Activated T-cell treated with anti-CD3 and anti-CD28 coated beads, Interleukin-2, amount 50 U/mL, for 72 hours (primary cell): ENCODE measurements around the gene EIF5A2. TPM values are rescaled to one million over a fixed set of nuclear protein-coding genes. Genes with fewer than 3 reads are reported as not detected.
"Not testable (repeated sequence)": the region's sequence is repeated elsewhere in the genome, so short reads cannot be mapped to it uniquely, and the experiment has no call there.

Source experiments
- ATAC-seq, 2 donors: fragments of 150-1000 bp; cut with Tn5 transposase; replicated peaks in 1 of 2; 2 replicates each; pipeline ENCODE4 v1.10.0; 2021; ENCODE audit warnings: moderate library complexity in 2 of 2, mild to moderate bottlenecking in 1 of 2
- DNase-seq, 2 donors: peaks; one replicate each; pipeline ENCODE4 v3.0.0; 2021 to 2022; ENCODE audit warnings: mixed read lengths in 1 of 2
- H3K27ac Mint-ChIP-seq: one replicate; pipeline ENCODE4 v1.8.0; 2022; ENCODE audit warnings: mild to moderate bottlenecking, moderate library complexity, mixed read lengths
- H3K27me3 Mint-ChIP-seq: one replicate; pipeline ENCODE4 v1.8.0; 2022; ENCODE audit warnings: low read depth, mixed read lengths
- H3K36me3 Mint-ChIP-seq, 2 donors: one replicate each; pipeline ENCODE4 v1.8.0; 2022; ENCODE audit warnings: mixed read lengths in 2 of 2, mild to moderate bottlenecking in 1 of 2; ENCODE audit not compliant: insufficient read depth in 2 of 2
- H3K4me1 Mint-ChIP-seq: one replicate; pipeline ENCODE4 v1.8.0; 2022; ENCODE audit warnings: low read depth, mixed read lengths
- H3K4me3 Mint-ChIP-seq, 2 donors: one replicate each; pipeline ENCODE4 v1.8.0; 2022; ENCODE audit warnings: mild to moderate bottlenecking in 2 of 2, mixed read lengths in 2 of 2, moderate library complexity in 2 of 2
- H3K9me3 Mint-ChIP-seq, 2 donors: one replicate each; pipeline ENCODE4 v1.8.0; 2022; ENCODE audit warnings: mixed read lengths in 2 of 2
- total RNA-seq, 2 donors: library from RNA; stranded (reverse); gene quantifications; one replicate each; pipeline ENCODE4 v1.2.3, GENCODE V29; 2022

EIF5A2 gene
- total RNA-seq, result 1 to 10 TPM; 6.0 to 7.1 TPM

DNA sequence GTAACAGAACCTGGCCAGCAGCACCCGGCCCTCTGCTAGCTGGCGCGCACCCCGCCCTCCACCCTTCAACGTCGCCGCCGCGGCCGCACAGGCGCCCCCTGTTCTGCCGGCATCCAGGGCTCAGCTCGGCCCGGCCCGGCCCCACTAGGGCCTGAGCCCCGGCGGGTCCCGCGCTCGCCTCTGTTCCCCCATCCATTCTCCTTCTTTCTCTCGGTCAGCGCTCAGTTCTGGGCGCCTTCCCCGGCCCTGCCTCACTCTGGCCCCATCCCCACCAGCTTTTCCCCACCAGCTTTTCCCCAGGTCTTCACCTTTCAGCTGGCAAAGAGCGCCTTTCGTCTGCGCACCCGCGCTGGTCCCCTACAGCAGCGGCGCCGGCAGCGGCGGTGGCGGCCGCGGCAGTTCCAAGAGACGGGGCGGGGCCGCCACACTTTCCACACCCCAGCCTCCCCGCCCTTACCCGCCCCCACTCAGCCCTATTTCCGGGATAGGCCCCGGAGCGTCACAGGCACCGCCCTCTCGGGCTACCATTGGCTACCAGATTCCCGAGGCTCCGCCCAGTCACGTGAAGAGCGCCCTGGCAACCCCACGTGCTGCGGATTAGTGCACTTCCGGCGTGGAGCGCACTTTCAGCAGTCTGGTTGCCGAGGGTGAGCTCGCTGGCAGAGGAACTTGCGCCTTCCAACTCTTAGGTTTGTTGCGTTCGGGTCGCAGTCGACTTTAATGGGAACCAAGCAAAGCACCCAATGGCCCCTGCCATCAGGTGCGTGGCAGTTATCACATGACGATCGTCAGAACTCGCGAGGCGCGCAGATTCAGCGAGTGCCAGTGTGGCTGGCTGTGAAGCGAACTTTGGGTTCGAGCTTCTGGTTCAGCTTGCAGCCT lies at the start of gene EIF5A2:
Gene EIF5A2 (minus strand): TSS at position 403 of the 882 bp plus-strand sequence. CDS start 831 bp downstream, outside the sequence.
- Mint-ChIP-seq H3K9me3 (peaks cover 4 to 6% of the 10 kb centered on the region in 2 donors), H3K27me3 (no peaks in the 10 kb centered on the region), H3K4me3 (peak within 1 kb of the TSS; percentile 93 to 99), H3K27ac (peak within 1 kb of the TSS; percentile 96), H3K4me1 (peaks cover 17% of the 10 kb centered on the region), H3K36me3 (peaks cover 4 to 6% of the 10 kb centered on the region in 2 donors)
- DNase-seq (peak; percentile 94 to 95), ATAC-seq (peak; percentile 94 to 95)

DNA sequence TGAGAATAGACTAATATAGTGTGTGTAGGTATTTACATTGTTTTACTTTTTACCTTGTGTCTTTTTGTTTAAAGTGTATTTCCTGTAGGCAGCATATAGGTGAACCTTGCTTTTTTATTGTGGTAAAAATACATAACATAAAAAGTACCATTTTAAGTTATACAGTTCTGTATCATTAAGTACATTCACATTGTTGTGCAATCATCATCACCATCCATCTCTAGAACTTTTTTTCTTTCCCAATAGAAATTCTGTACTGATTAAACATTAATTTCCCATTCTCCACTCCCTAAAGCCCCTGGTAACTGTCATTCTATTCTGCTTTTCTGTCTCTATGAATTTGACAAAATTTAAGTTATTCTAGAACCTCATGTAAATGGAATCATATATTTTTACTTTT lies 48.2 kb upstream of the EIF5A2 start:
- ATAC-seq (no peak), DNase-seq (no peak)
- H3K27ac Mint-ChIP-seq, result no peak overlapping the region
- H3K9me3 Mint-ChIP-seq, result no peaks in the 10 kb centered on the region
- no peaks in the 10 kb centered on the region for H3K36me3 Mint-ChIP-seq
- no peaks in the 10 kb centered on the region for H3K4me1 Mint-ChIP-seq
- H3K27me3 Mint-ChIP-seq, result peaks cover 15% of the 10 kb centered on the region
- no peak overlapping the region for H3K4me3 Mint-ChIP-seq

DNA sequence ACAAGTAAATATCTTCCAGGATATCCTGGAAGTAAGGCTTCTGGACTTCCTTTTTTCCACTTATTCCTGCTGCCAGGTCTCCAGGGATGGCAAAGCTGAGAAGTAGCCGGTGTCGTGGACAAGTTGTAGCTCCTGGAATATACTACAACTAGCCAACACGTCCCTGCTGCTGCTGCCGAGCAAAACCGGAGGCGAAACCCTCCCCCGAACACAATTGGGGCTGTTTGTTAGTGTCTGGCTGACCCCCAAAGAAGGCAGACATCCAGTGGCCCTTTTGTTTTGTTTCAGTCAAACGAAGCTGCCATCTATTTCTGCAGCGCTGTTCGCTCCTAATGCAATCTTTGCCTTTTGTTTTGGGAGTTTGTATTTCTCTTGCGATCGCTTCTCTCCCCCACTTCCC lies 45.3 kb upstream of the EIF5A2 start:
- H3K27me3 Mint-ChIP-seq, result peaks cover 15% of the 10 kb centered on the region
- DNase-seq, result no peak
- H3K9me3 Mint-ChIP-seq, result no peaks in the 10 kb centered on the region
- no peak overlapping the region for H3K4me3 Mint-ChIP-seq
- no peaks in the 10 kb centered on the region for H3K4me1 Mint-ChIP-seq
- no peak for ATAC-seq
- H3K36me3 Mint-ChIP-seq, result no peaks in the 10 kb centered on the region
- H3K27ac Mint-ChIP-seq, result no peak overlapping the region

DNA sequence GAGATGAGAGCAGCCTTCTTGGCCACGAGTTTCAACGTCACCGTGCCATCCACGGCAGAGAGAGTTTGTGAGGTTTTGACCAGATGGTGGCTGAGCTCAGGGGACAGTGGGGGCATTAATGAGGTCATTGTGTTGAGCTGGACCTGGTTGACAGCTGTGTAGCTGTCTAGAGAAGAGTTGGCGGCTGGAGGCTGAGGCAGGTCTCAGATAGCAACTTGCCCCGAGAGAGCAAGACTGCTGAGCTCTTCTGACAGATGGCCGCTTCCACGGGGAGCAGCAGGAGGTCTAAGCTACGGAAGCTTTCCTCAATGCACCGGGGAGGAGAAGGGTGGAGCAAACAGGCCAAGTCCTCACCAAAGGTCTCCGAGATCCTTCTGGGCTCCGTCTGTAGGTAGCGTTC lies 44.8 kb upstream of the EIF5A2 start:
- Mint-ChIP-seq H3K4me1 (no peaks in the 10 kb centered on the region), H3K27ac (no peak overlapping the region)
- ATAC-seq, result no peak

DNA sequence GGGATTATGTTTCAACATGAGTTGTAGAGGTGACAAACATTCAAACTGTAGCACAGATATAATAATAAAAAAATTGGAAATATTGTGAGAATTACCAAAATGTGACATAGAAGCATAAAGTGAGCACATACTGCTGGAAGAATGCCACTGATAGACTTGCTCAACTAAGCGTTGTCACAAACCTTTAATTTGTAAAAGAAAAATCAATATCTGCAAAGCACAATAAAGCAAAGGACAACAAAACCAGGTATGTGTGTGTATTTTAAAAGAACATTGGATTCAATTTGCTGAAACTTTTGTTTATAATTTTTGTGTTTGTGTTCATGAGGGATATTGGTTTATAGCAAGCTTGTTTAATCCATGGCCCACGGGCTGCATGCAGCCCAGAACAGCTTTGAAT lies 40.8 kb upstream of the EIF5A2 start:
- no peak for DNase-seq
- no peak for ATAC-seq
- Mint-ChIP-seq H3K27me3 (peaks cover 20% of the 10 kb centered on the region), H3K4me1 (no peaks in the 10 kb centered on the region), H3K36me3 (no peaks in the 10 kb centered on the region), H3K4me3 (no peak overlapping the region), H3K27ac (no peak overlapping the region), H3K9me3 (no peaks in the 10 kb centered on the region)

More for the DNA sequence above, 44.8 kb upstream of the EIF5A2 start:
- Mint-ChIP-seq H3K36me3 (no peaks in the 10 kb centered on the region), H3K9me3 (no peaks in the 10 kb centered on the region), H3K27me3 (peaks cover 15% of the 10 kb centered on the region), H3K4me3 (no peak overlapping the region)
- no peak for DNase-seq

DNA sequence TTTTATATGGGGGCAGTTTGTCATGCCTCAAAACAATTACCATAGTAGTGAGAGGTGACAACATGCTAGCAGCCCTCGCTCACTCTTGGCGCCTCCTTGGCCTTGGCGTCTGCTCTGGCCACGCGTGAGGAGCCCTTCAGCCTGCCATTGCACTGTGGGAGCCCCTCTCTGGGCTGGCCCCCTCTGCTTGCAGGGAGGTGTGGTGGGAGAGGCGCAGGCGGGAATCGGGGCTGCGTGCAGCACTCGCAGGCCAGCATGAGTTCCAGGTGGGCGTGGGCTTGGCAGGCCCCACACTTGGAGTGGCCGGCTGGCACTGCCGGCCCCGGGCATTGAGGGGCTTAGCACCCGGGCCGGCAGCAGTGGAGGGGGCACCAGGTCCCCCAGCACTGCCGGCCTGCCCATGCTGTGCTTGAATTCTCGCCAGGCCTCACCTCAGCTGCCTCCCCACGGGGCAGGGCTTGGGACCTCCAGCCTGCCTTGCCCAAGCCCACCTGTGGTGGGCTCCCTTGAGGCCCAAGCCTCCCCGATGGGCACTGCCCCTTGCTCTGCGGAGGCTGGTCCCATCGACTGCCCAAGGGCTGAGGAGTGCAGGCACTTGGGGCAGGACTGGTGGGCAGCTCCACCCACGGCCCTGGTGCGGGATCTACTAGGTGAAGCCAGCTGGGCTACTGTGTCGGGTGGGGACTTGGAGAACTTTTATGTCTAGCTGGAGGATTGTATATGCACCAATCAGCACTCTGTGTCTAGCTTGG lies 38.8 kb upstream of the EIF5A2 start:
- DNase-seq, result no peak
- peaks cover 20% of the 10 kb centered on the region for H3K27me3 Mint-ChIP-seq
- ATAC-seq, result no peak
- no peaks in the 10 kb centered on the region for H3K36me3 Mint-ChIP-seq
- no peak overlapping the region for H3K4me3 Mint-ChIP-seq
- no peak overlapping the region for H3K27ac Mint-ChIP-seq
- H3K9me3 Mint-ChIP-seq, result peaks cover 0 to 2% of the 10 kb centered on the region in 2 donors
- H3K4me1 Mint-ChIP-seq, result no peaks in the 10 kb centered on the region

- Mint-ChIP-seq H3K9me3 (peaks cover 7 to 10% of the 10 kb centered on the region in 2 donors), H3K4me1 (no peaks in the 10 kb centered on the region)
These were observed 33.6 kb upstream of the EIF5A2 start for GRCh38 chr3:170942011-170942410.

DNA sequence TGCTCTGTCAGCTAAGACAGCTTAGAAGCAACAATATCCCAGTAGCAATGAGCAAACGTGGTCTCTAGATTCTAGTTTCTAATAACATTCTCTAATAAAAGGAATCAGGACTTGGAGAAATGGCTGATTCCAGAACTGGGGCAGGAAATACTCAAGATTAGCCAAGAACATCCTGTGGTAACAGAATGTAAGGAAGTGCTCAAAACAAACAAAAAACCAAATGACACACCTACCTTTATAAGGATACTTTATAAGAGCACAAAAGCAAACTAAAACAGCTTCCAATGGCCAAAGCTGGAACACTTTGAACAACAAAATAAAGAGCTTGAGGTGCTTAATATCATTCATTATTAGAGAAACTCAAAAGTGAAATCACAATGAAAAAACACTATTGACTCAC lies 33.1 kb upstream of the EIF5A2 start:
- Mint-ChIP-seq H3K36me3 (peaks cover 3 to 5% of the 10 kb centered on the region in 2 donors), H3K4me3 (no peak overlapping the region), H3K9me3 (peaks cover 7 to 10% of the 10 kb centered on the region in 2 donors), H3K27me3 (peaks cover 33% of the 10 kb centered on the region), H3K4me1 (no peaks in the 10 kb centered on the region), H3K27ac (no peak overlapping the region)
- DNase-seq (no peak), ATAC-seq (no peak)

More at GRCh38 chr3:170942011-170942410, 33.6 kb upstream of the EIF5A2 start:
- Mint-ChIP-seq H3K36me3 (peaks cover 3 to 5% of the 10 kb centered on the region in 2 donors), H3K27me3 (peaks cover 33% of the 10 kb centered on the region), H3K4me3 (no peak overlapping the region), H3K27ac (no peak overlapping the region)
- DNase-seq, result no peak
- no peak for ATAC-seq

DNA sequence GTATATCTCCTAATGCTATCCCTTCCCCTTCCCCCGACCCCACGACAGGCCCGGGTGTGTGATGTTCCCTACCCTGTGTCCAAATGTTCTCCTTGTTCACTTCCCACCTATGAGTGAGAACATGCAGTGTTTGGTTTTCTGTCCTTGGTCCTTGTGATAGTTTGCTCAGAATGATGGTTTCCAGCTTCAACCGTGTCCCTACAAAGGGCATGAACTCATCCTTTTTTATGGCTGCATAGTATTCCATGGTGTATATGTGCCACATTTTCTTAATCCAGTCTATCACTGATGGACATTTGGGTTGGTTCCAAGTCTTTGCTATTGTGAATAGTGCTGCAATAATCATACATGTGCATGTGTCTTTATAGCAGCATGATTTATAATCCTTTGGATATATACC lies 24.6 kb upstream of the EIF5A2 start:
- H3K4me3 Mint-ChIP-seq, H3K27ac Mint-ChIP-seq, H3K4me1 Mint-ChIP-seq, ATAC-seq, H3K9me3 Mint-ChIP-seq, DNase-seq, H3K36me3 Mint-ChIP-seq: not testable (repeated sequence)
- H3K27me3 Mint-ChIP-seq, result peaks cover 25% of the 10 kb centered on the region

- H3K36me3 Mint-ChIP-seq, DNase-seq, H3K4me1 Mint-ChIP-seq, H3K27ac Mint-ChIP-seq, ATAC-seq, H3K4me3 Mint-ChIP-seq, H3K27me3 Mint-ChIP-seq: not testable (repeated sequence)
- peaks cover 7 to 12% of the 10 kb centered on the region in 2 donors for H3K9me3 Mint-ChIP-seq
These were observed 15.1 kb upstream of the EIF5A2 start for GRCh38 chr3:170923553-170923952.

- DNase-seq (no peak), ATAC-seq (no peak)
- H3K4me1 Mint-ChIP-seq, result no peaks in the 10 kb centered on the region
- peaks cover 16 to 20% of the 10 kb centered on the region in 2 donors for H3K9me3 Mint-ChIP-seq
- peaks cover 7 to 13% of the 10 kb centered on the region in 2 donors for H3K36me3 Mint-ChIP-seq
- H3K27ac Mint-ChIP-seq, result no peak overlapping the region
- H3K4me3 Mint-ChIP-seq, result no peak overlapping the region
- peaks cover 14% of the 10 kb centered on the region for H3K27me3 Mint-ChIP-seq
These were observed 10.3 kb upstream of the EIF5A2 start for GRCh38 chr3:170918715-170919114.

- peaks cover 6 to 11% of the 10 kb centered on the region in 2 donors for H3K36me3 Mint-ChIP-seq
- H3K4me3 Mint-ChIP-seq, result no peak overlapping the region
- peaks cover 8 to 14% of the 10 kb centered on the region in 2 donors for H3K9me3 Mint-ChIP-seq
- ATAC-seq (no peak), DNase-seq (no peak)
- peaks cover 9% of the 10 kb centered on the region for H3K27me3 Mint-ChIP-seq
- H3K4me1 Mint-ChIP-seq, result no peaks in the 10 kb centered on the region
- no peak overlapping the region for H3K27ac Mint-ChIP-seq
These were observed 6.3 kb upstream of the EIF5A2 start for GRCh38 chr3:170914690-170915089.

DNA sequence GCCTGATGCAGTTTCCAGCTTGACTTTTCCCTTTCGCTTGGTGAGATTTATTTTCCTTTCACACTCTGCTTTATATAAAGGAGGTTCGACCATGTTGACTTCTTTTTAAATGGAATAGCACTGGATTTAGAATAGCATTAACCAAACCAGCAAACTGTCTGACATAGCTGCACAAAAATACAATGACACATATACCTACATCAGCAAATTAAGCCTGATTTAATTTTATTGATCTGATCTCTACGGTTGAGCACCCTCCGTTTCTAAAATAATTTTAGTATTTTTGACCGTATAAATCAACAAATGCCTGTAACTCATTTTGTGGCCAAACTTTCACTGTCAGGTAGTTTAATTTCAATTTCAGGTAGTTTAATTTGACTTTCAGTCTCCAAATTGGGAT lies 5.8 kb upstream of the EIF5A2 start:
- Mint-ChIP-seq H3K9me3 (peaks cover 12 to 14% of the 10 kb centered on the region in 2 donors), H3K27ac (no peak overlapping the region), H3K4me1 (no peaks in the 10 kb centered on the region), H3K36me3 (peaks cover 10 to 11% of the 10 kb centered on the region in 2 donors), H3K27me3 (peaks cover 9% of the 10 kb centered on the region), H3K4me3 (no peak overlapping the region)
- DNase-seq (no peak), ATAC-seq (no peak)
